HepG2 (cell line): Measurements from ENCODE around the gene DDOST. TPM values are rescaled to one million over a fixed set of nuclear protein-coding genes. Genes with fewer than 3 reads are reported as not detected.

ENCODE experiments used
- ATAC-seq: fragments of 200-7000 bp; cut with Tn5 transposase; 3 replicates; pipeline ENCODE4 v1.9.1; 2020; ENCODE audit warnings: mild to moderate bottlenecking, moderate library complexity
- BruUV-seq: library from RNA; stranded (reverse); fragments of 400-500 nt; replicated peaks from 2 replicates; lab custom pipeline; 2021; lab: Mats Ljungman, UMichigan
- CTCF ChIA-PET: fragments of 300-600 bp; formaldehyde crosslinking; extraction: SDS; loops from one replicate; lab custom pipeline; 2021; ENCODE audit warnings: low total read pairs, inconsistent platforms, low intra/inter-chr PET ratio; lab: Yijun Ruan, JAX
- POLR2A ChIA-PET: fragments of 350-600 bp; sonication (Branson Sonifier 250); formaldehyde crosslinking; loops from one replicate; lab custom pipeline; 2020; ENCODE audit warnings: antibody characterized with exemption, inconsistent platforms; lab: Yijun Ruan, JAX
- DNase-seq: peaks from one replicate; pipeline ENCODE4 v3.0.0-alpha.2; 2015; ENCODE audit warnings: low spot score
- FAIRE-seq: peaks from 3 replicates; lab custom pipeline; 2011; peaks lifted over from hg19 to GRCh38; lab: Jason Lieb, UNC
- H2AFZ ChIP-seq: one replicate; pipeline ENCODE4 v1.6.1; 2011; ENCODE audit warnings: low read length, inconsistent platforms
- H3K27ac ChIP-seq: fragments of 300-600 bp; 3 replicates; pipeline ENCODE4 v1.8.0; 2011; ENCODE audit warnings: mixed run types, mild to moderate bottlenecking, mixed read lengths, low read length, inconsistent platforms; ENCODE audit not compliant: insufficient read depth; ENCODE audit errors: extremely low read length
- H3K27me3 ChIP-seq, 2 experiments: fragments of 200-600 bp in 1 of 2; 2 replicates in 1 of 2; 3 replicates in 1 of 2; pipeline versions ENCODE4 v1.6.0 to v1.8.0; 2011; ENCODE audit warnings: low read length in 2 of 2, mild to moderate bottlenecking in 2 of 2, moderate library complexity in 2 of 2, inconsistent platforms in 1 of 2; ENCODE audit not compliant: insufficient read depth in 2 of 2, control insufficient read depth in 1 of 2
- H3K36me3 ChIP-seq, 2 experiments: fragments of 200-600 bp in 1 of 2; replicated peaks in 1 of 2; 2 replicates in 1 of 2; 3 replicates in 1 of 2; pipeline versions ENCODE4 v1.5.1 to v1.8.0; 2011; ENCODE audit warnings: low read length in 2 of 2, inconsistent platforms in 1 of 2; ENCODE audit not compliant: insufficient read depth in 2 of 2, control insufficient read depth in 1 of 2
- H3K4me1 ChIP-seq: 2 replicates; pipeline ENCODE4 v1.5.1; 2012; ENCODE audit warnings: low read length, inconsistent platforms; ENCODE audit not compliant: insufficient read depth
- H3K4me2 ChIP-seq: 2 replicates; pipeline ENCODE4 v1.6.0; 2011; ENCODE audit warnings: low read depth, low read length, inconsistent platforms
- H3K4me3 ChIP-seq, 3 experiments: fragments of 200-600 bp in 1 of 3; sonication (generic), shearing (Covaris generic) in 1 of 3; replicated peaks in 1 of 3; 2 replicates each; pipeline ENCODE4 v1.5.1; 2011 to 2016; ENCODE audit warnings: low read length in 3 of 3, inconsistent platforms in 2 of 3, low read depth in 2 of 3, mild to moderate bottlenecking in 2 of 3, control low read depth in 1 of 3, mixed read lengths in 1 of 3; ENCODE audit not compliant: insufficient read depth in 1 of 3
- H3K79me2 ChIP-seq: one replicate; pipeline ENCODE4 v1.6.1; 2011; ENCODE audit warnings: low read length, inconsistent platforms; ENCODE audit not compliant: insufficient read depth
- H3K9ac ChIP-seq: 2 replicates; pipeline ENCODE4 v1.6.0; 2011; ENCODE audit warnings: mild to moderate bottlenecking, low read depth, low read length, inconsistent platforms; ENCODE audit not compliant: insufficient read depth
- H3K9me3 ChIP-seq: 2 replicates; pipeline ENCODE4 v1.5.1; 2012; ENCODE audit warnings: mild to moderate bottlenecking, low read length
- H4K20me1 ChIP-seq: 2 replicates; pipeline ENCODE4 v1.6.0; 2011; ENCODE audit warnings: inconsistent platforms, mild to moderate bottlenecking, low read length, moderate library complexity; ENCODE audit not compliant: insufficient read depth
- CEBPG ChIP-seq: IDR thresholded peaks from 2 replicates; pipeline ENCODE4 v1.6.1; 2016
- GABPA ChIP-seq, 2 experiments: IDR thresholded peaks; 2 replicates each; pipeline ENCODE4 v1.6.1; 2011 to 2016; ENCODE audit warnings: low read depth in 2 of 2, low read length in 1 of 2, missing biosample characterization in 1 of 2, missing genetic modification characterization in 1 of 2
- HNF4A ChIP-seq: sonication (generic); formaldehyde crosslinking; IDR thresholded peaks from 2 replicates; pipeline ENCODE4 v1.4.0; 2020; ENCODE audit warnings: missing genetic modification reagents
- ISL2 ChIP-seq: sonication (generic); formaldehyde crosslinking; IDR thresholded peaks from 2 replicates; pipeline ENCODE4 v1.5.0; 2020; ENCODE audit warnings: missing genetic modification reagents
- TBP ChIP-seq: sonication (generic); formaldehyde crosslinking; IDR thresholded peaks from 2 replicates; pipeline ENCODE4 v1.5.0; 2020; ENCODE audit warnings: missing genetic modification reagents
- ZNF263 ChIP-seq: sonication (generic); formaldehyde crosslinking; IDR thresholded peaks from 2 replicates; pipeline ENCODE4 v1.4.0; 2020; ENCODE audit warnings: missing genetic modification reagents
- ZNF629 ChIP-seq: sonication (generic); formaldehyde crosslinking; conservative IDR thresholded peaks from 2 replicates; pipeline ENCODE4 v1.5.0; 2020; ENCODE audit warnings: missing genetic modification reagents
- WGBS: methylation state at CpG from one replicate; pipeline ENCODE4 v1.1.6; 2017; ENCODE audit warnings: low lambda C conversion rate; 5-methylcytosine and 5-hydroxymethylcytosine counted together
- in situ Hi-C: cut with HindIII; loops from 2 replicates; pipeline ENCODE4 v1.10.0; 2017; ENCODE audit warnings: low pct_unique_long_range_greater_than_20kb; ENCODE audit not compliant: extremely low pct_ligation_motif_present
- intact Hi-C: fragments of 100-400 bp; cut with micrococcal nuclease; formaldehyde crosslinking; loops from one replicate; pipeline ENCODE4 v1.10.0; 2022; ENCODE audit not compliant: unreplicated experiment
- polyA plus RNA-seq, 8 experiments: library from polyadenylated mRNA; depleted of rRNA in 3 of 8; stranded (reverse) in 7 of 8; unstranded in 1 of 8; fragments of >200 nt; fragmentation: Illumina TruSeq in 4 of 8; extraction: Trizol in 4 of 8; gene quantifications; 2 replicates each; pipeline versions ENCODE4 v1.2.1 to v1.2.3, GENCODE V29; 2011 to 2016; ENCODE audit warnings: low read depth in 4 of 8, missing spikeins in 1 of 8, mixed read lengths in 1 of 8; ENCODE audit not compliant: insufficient read depth in 1 of 8
- total RNA-seq, 5 experiments: library from RNA; depleted of rRNA; stranded (reverse); fragments of >200 nt; fragmentation: Illumina TruSeq; extraction: Trizol; gene quantifications; 2 replicates each; pipeline ENCODE4 v1.2.3, GENCODE V29; 2016; ENCODE audit warnings: low read depth in 1 of 5
- TF ChIP-seq, protein P1 (sequence below), 2 experiments: fragments of 450-650 bp in 1 of 2; sonication (generic) in 1 of 2; formaldehyde crosslinking in 1 of 2; IDR thresholded peaks; 2 replicates each; pipeline versions ENCODE4 v1.6.1 to v1.8.0; 2016 to 2022; ENCODE audit warnings: antibody characterized with exemption in 1 of 2, mild to moderate bottlenecking in 1 of 2, missing genetic modification reagents in 1 of 2

DDOST gene
- total and polyA plus RNA-seq, 2 of the 13 experiments (the other 11 are each of a cell fraction or from before 2014, with no cell fraction given) = 335 to 494 TPM

DNA sequence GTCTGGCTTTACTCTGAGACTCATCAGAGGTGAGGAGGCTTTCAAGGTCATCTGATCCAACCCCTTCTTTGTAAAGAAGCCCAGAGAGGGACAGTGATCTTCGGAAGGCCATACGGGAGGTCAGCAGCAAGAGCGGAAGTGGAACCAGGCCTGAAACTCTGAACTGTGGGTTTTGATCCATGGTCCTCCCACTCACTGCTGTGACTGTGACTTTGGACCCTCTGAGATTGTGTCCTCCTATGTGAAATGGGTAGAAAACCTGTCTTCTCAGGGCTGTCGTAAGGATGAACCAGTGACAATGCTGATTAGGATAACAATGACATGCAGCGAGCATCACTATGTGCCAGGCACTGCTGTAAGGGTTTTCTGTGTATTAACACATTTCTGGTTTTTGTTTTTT is 9.8 kb upstream of the DDOST start:
- no peaks in the 10 kb centered on the region for H3K79me2 ChIP-seq
- no peak for ATAC-seq
- H3K4me3 ChIP-seq = no peak overlapping the region
- peak overlapping the region; percentile 25 for H3K4me2 ChIP-seq
- TF ChIP-seq, protein P1, sequence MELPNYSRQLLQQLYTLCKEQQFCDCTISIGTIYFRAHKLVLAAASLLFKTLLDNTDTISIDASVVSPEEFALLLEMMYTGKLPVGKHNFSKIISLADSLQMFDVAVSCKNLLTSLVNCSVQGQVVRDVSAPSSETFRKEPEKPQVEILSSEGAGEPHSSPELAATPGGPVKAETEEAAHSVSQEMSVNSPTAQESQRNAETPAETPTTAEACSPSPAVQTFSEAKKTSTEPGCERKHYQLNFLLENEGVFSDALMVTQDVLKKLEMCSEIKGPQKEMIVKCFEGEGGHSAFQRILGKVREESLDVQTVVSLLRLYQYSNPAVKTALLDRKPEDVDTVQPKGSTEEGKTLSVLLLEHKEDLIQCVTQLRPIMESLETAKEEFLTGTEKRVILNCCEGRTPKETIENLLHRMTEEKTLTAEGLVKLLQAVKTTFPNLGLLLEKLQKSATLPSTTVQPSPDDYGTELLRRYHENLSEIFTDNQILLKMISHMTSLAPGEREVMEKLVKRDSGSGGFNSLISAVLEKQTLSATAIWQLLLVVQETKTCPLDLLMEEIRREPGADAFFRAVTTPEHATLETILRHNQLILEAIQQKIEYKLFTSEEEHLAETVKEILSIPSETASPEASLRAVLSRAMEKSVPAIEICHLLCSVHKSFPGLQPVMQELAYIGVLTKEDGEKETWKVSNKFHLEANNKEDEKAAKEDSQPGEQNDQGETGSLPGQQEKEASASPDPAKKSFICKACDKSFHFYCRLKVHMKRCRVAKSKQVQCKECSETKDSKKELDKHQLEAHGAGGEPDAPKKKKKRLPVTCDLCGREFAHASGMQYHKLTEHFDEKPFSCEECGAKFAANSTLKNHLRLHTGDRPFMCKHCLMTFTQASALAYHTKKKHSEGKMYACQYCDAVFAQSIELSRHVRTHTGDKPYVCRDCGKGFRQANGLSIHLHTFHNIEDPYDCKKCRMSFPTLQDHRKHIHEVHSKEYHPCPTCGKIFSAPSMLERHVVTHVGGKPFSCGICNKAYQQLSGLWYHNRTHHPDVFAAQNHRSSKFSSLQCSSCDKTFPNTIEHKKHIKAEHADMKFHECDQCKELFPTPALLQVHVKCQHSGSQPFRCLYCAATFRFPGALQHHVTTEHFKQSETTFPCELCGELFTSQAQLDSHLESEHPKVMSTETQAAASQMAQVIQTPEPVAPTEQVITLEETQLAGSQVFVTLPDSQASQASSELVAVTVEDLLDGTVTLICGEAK (IDR thresholded peaks at IDR 0.05) = no peak
- TF ChIP-seq, protein P1 (CRISPR knock-in tag; IDR thresholded peaks at IDR 0.05) = no peak
- TF ChIP-seq HNF4A (CRISPR knock-in tag) = peak; percentile 56; the same call in 1 of the 2 replicates
- TF ChIP-seq ZNF263 = peak; percentile 98
- TF ChIP-seq CEBPG (CRISPR knock-in tag) = no peak
- no peak for TF ChIP-seq TBP (CRISPR knock-in tag)
- no peak for TF ChIP-seq GABPA (IDR thresholded peaks at IDR 0.05; ENCODE audit: low read depth, low read length)
- 0 out of 2 replicates have a peak, but pooled peaks have one; percentile 12 for TF ChIP-seq GABPA (CRISPR knock-in tag; IDR thresholded peaks at IDR 0.05; ENCODE audit: low read depth)
- TF ChIP-seq ZNF629 (CRISPR knock-in tag) = peak; percentile 86
- no peak for TF ChIP-seq ISL2 (CRISPR knock-in tag)
- no peak overlapping the region; the same call in 1 of the 2 replicates for H3K9ac ChIP-seq
- H3K4me1 ChIP-seq = peaks cover 18% of the 10 kb centered on the region; the same call in 1 of the 2 replicates
- no peak for FAIRE-seq
- in situ Hi-C loops = no loop called here
- intact Hi-C loops = no loop called here
- H3K27ac ChIP-seq = no peak overlapping the region
- 69% methylated on average over 2 of the region's 5 CpGs for WGBS
- BruUV-seq = no TSS peak
- H3K9me3 ChIP-seq = no peaks in the 10 kb centered on the region
- DNase-seq = no peak
- no peaks in the 10 kb centered on the region for H3K36me3 ChIP-seq
- H2AFZ ChIP-seq = no peak overlapping the region
- H4K20me1 ChIP-seq = no peaks in the 10 kb centered on the region
- H3K27me3 ChIP-seq = no peaks in the 10 kb centered on the region; a peak in 1 of 5 replicates
- ChIA-PET POLR2A (interaction anchor here (1.0 kb wide), 1 partner anchor 10 kb away, joined by 5 read pairs; the partner anchor contains the start of gene DDOST), CTCF (no interaction called here)
